ENCODE measurements around the gene SLC25A19. TPM values are rescaled to one million over a fixed set of nuclear protein-coding genes. Genes with fewer than 3 reads are reported as not detected.

SLC25A19 gene
- polyA plus RNA-seq, 1 of the 3 experiments (the other 2 are of a cell fraction) = 11.7 TPM

GRCh38 chr17:75315541-75316243, 26.5 kb upstream of the SLC25A19 start:
- Histone ChIP-seq H3K36me3 (replicated peaks in 1 of 2; ENCODE audit: control insufficient read depth in 1 of 2, insufficient read depth in 2 of 2, low read length in 1 of 2) (peaks cover 15 to 24% of the 10 kb centered on the region in 2 experiments), H4K20me1 (ENCODE audit: insufficient read depth) (no peaks in the 10 kb centered on the region), H3K4me3 (ENCODE audit: low read depth in 2 of 2, low read length in 1 of 2) (no peak overlapping the region), H3K9me2 (no peaks in the 10 kb centered on the region), H3F3A (replicated peaks; ENCODE audit: insufficient read depth) (peaks cover 2% of the 10 kb centered on the region), H3K27ac (ENCODE audit: low read depth in 2 of 2, low read length in 1 of 2) (no peak overlapping the region), H3K4me1 (ENCODE audit: control insufficient read depth in 1 of 2, insufficient read depth in 2 of 2, low read depth in 1 of 2, low read length in 1 of 2) (no peaks in the 10 kb centered on the region), H2AFZ (ENCODE audit: low read depth) (no peak overlapping the region), H3K9ac (no peak overlapping the region), H3K9me3 (no peaks in the 10 kb centered on the region), H3K27me3 (ENCODE audit: insufficient read depth) (no peaks in the 10 kb centered on the region), H3K79me2 (ENCODE audit: insufficient read depth) (no peaks in the 10 kb centered on the region), H3K4me2 (no peak overlapping the region)
- TF ChIP-seq, protein P1, sequence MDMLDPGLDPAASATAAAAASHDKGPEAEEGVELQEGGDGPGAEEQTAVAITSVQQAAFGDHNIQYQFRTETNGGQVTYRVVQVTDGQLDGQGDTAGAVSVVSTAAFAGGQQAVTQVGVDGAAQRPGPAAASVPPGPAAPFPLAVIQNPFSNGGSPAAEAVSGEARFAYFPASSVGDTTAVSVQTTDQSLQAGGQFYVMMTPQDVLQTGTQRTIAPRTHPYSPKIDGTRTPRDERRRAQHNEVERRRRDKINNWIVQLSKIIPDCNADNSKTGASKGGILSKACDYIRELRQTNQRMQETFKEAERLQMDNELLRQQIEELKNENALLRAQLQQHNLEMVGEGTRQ (IDR thresholded peaks at IDR 0.05; ENCODE audit: borderline replicate concordance, low read depth, low read length) = no peak
- no peak for TF ChIP-seq GATA2 (CRISPR knock-in tag; IDR thresholded peaks at IDR 0.05)
- TF ChIP-seq POLR2AphosphoS5 (IDR thresholded peaks at IDR 0.05; ENCODE audit: low read depth, low read length) = 0 out of 2 replicates have a peak, but pooled peaks have one; percentile 6
- TF ChIP-seq, protein P2, sequence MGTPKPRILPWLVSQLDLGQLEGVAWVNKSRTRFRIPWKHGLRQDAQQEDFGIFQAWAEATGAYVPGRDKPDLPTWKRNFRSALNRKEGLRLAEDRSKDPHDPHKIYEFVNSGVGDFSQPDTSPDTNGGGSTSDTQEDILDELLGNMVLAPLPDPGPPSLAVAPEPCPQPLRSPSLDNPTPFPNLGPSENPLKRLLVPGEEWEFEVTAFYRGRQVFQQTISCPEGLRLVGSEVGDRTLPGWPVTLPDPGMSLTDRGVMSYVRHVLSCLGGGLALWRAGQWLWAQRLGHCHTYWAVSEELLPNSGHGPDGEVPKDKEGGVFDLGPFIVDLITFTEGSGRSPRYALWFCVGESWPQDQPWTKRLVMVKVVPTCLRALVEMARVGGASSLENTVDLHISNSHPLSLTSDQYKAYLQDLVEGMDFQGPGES (IDR thresholded peaks at IDR 0.05; ENCODE audit: low read depth, low read length) = no peak
- POLR2A ChIA-PET = no interaction called here
- WGBS (ENCODE audit: low lambda C conversion rate) = 89% methylated on average over 19 of the region's 19 CpGs
- CTCF ChIA-PET = interaction anchor here (1.2 to 2.4 kb wide), 5 partner anchors 26 to 111 kb away, joined by 3 to 15 read pairs (median 7); partner anchors contain the start of gene SLC25A19
- DNase-seq = no peak

DNA sequence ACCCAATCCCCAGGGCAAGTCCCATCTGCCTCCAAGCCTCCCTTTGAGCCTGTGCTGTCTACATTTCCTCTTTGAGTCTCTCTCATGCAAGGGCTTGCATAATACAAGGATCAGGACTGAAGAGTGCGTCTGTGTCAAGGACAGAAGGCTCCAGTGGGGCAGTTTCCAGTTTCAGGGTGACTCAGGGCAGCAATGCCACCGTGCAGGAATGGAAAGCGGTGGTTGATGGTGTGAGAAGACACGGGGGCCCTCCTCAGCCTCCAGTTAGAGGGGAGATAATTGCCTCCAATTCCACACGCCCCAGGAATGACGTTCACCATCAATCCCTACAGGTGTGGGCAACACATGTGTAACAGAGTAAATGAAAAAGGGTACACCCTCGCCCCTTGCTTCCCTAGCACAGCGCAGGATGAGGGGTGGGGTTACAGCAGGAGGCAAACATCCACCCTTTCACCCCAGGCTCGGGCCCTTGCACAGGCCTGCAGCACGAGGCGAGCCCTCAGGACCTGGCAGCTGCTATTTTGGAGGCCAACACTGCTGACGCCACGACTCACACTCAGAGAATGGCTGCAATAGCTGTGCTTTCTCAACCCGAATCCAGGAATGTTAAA, 24.8 kb upstream of the SLC25A19 start:
- Histone ChIP-seq H3K4me2 (no peak overlapping the region), H4K20me1 (ENCODE audit: insufficient read depth) (no peaks in the 10 kb centered on the region), H3K27ac (ENCODE audit: low read depth in 2 of 2, low read length in 1 of 2) (no peak overlapping the region), H3K9ac (no peak overlapping the region), H3F3A (replicated peaks; ENCODE audit: insufficient read depth) (no peaks in the 10 kb centered on the region), H3K9me2 (no peaks in the 10 kb centered on the region), H3K4me1 (ENCODE audit: control insufficient read depth in 1 of 2, insufficient read depth in 2 of 2, low read depth in 1 of 2, low read length in 1 of 2) (no peaks in the 10 kb centered on the region), H3K9me3 (no peaks in the 10 kb centered on the region), H3K27me3 (ENCODE audit: insufficient read depth) (no peaks in the 10 kb centered on the region), H3K4me3 (ENCODE audit: low read depth in 2 of 2, low read length in 1 of 2) (no peak overlapping the region), H3K79me2 (ENCODE audit: insufficient read depth) (no peaks in the 10 kb centered on the region), H3K36me3 (replicated peaks in 1 of 2; ENCODE audit: control insufficient read depth in 1 of 2, insufficient read depth in 2 of 2, low read length in 1 of 2) (peaks cover 3 to 13% of the 10 kb centered on the region in 2 experiments), H2AFZ (ENCODE audit: low read depth) (no peak overlapping the region)
- CTCF ChIA-PET = interaction anchor here (6.2 kb wide), 1 partner anchor 8 kb away, joined by 45 read pairs; no protein-coding TSS in a partner anchor
- WGBS (ENCODE audit: low lambda C conversion rate) = 91% methylated on average over 14 of the region's 14 CpGs
- POLR2A ChIA-PET = interaction anchor here (0.6 kb wide), 1 partner anchor 95 kb away, joined by 4 read pairs; no protein-coding TSS in a partner anchor
- TF ChIP-seq, protein P3, sequence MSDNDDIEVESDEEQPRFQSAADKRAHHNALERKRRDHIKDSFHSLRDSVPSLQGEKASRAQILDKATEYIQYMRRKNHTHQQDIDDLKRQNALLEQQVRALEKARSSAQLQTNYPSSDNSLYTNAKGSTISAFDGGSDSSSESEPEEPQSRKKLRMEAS (IDR thresholded peaks at IDR 0.05; ENCODE audit: low read depth) = no peak
- TF ChIP-seq POLR2AphosphoS5 (IDR thresholded peaks at IDR 0.05; ENCODE audit: low read depth, low read length) (no peak), TAF1 (IDR thresholded peaks at IDR 0.05; ENCODE audit: borderline replicate concordance, low read depth, low read length) (no peak), CTCF (IDR thresholded peaks at IDR 0.05) (no peak), FOXJ3 (CRISPR knock-in tag; IDR thresholded peaks at IDR 0.05) (no peak)
- DNase-seq = no peak

Data from SK-N-SH (cell line).